GM13976 (cell line): ENCODE results near the gene SMARCA5.

ENCODE experiments used
- DNase-seq: peaks from one replicate; pipeline ENCODE4 v3.0.0; 2012; ENCODE audit warnings: low spot score
- in situ Hi-C: fragments of 300-500 bp; cut with MboI; formaldehyde crosslinking; loops from one replicate; pipeline ENCODE4 v1.12.0; 2022; ENCODE audit warnings: low sequenced_read_pairs, mixed read lengths, inconsistent platforms; ENCODE audit not compliant: unreplicated experiment
- TF ChIP-seq, protein P1 (sequence below): IDR thresholded peaks from 2 replicates; pipeline ENCODE4 v1.5.1; 2012; ENCODE audit warnings: borderline replicate concordance, mild to moderate bottlenecking; ENCODE audit not compliant: insufficient read depth; ENCODE audit errors: extremely low read depth, missing control alignments, control extremely low read depth

Gene SMARCA5

DNA sequence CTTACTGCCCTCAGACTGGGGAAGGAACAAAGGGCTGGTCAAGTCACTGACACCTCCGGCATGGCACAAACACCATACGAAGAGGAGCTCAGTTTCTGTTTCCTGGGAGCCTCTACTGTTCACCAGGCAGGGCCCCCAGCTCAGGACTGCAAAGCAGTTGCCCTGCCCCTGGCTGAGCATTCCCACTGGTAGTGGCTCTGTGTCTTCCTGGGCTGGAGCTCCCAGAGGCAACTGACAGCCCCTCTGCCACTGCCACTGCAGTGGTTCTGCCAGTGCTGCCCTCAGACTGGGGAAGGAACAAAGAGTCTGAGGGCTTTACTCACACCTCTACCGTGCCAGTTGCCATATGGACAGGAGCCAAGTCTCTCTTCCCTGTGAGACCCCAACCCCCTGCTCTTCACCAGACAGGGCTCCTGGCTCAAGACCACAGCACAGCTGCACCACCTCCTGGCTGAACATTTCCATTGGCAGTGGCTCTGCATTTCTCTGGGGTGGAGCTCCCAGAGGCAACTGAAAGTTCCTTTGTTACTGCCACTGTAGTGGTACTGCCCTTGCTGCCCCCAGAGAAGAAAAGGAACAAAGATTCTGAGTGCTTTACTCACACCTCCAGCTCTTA is 67.9 kb downstream of the SMARCA5 start:
- in situ Hi-C loops, result no loop called here
- TF ChIP-seq, protein P1, sequence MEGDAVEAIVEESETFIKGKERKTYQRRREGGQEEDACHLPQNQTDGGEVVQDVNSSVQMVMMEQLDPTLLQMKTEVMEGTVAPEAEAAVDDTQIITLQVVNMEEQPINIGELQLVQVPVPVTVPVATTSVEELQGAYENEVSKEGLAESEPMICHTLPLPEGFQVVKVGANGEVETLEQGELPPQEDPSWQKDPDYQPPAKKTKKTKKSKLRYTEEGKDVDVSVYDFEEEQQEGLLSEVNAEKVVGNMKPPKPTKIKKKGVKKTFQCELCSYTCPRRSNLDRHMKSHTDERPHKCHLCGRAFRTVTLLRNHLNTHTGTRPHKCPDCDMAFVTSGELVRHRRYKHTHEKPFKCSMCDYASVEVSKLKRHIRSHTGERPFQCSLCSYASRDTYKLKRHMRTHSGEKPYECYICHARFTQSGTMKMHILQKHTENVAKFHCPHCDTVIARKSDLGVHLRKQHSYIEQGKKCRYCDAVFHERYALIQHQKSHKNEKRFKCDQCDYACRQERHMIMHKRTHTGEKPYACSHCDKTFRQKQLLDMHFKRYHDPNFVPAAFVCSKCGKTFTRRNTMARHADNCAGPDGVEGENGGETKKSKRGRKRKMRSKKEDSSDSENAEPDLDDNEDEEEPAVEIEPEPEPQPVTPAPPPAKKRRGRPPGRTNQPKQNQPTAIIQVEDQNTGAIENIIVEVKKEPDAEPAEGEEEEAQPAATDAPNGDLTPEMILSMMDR, result no peak
- DNase-seq, result no peak

DNA sequence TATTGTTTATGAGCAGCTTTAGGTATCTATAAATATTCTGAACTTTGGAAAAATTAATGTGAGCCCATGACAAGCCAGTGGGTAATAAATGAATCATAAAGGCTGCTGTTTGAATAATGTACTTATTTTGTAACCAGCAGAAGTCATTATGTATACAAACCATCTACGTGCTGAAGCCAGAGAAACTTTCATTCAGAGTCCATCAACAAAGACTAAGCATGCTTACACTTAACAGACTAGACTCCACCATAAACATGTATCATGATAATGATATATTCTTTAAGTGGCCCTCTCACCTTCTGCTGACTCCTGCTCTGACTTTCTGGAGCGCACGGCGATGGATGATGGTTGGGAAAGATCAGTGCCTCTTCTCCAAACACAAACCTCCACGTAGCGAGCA is 72.0 kb downstream of the SMARCA5 start:
- in situ Hi-C loops, result no loop called here
- DNase-seq, result no peak
- TF ChIP-seq, protein P1, result no peak

DNA sequence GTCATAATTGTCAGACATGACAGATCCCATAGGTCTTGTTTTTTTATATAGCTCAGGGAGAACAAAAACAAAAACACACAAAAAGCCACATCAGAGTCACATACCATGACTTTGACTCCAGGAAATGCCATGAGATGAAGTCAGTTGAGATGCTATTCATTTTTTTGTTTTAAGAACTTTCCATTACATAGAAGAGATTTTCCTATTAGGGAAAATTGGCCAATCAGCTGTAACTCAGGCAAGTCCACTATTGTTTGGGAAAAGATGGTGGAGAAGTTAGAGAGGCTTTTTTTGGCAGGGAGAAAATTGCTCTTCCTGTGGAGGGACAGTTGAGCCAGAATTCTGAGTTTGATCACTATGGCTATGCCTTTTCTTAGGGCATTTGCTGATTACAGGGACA is 72.6 kb downstream of the SMARCA5 start:
- TF ChIP-seq, protein P1, result no peak
- in situ Hi-C loops, result no loop called here
- no peak for DNase-seq

DNA sequence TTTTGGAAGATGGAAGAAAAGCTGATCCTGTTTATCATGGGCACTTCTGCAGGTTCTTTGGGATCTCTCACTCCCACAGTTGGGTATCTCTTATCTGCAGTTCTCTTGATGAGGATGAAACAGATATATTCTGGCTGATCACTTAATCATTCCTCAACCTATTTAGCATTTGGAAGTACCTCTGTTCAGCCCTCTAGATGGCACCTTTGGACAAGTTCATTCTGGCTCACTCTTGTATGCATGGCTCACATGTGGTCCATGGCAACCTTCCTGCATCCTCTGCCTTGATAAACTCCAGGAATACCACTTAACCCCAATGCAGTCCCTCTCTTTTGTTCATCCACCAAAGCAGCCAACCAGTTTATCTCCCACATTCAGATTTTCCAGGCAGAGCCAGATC is 74.2 kb downstream of the SMARCA5 start:
- in situ Hi-C loops, result no loop called here
- TF ChIP-seq, protein P1, result no peak
- no peak for DNase-seq

DNA sequence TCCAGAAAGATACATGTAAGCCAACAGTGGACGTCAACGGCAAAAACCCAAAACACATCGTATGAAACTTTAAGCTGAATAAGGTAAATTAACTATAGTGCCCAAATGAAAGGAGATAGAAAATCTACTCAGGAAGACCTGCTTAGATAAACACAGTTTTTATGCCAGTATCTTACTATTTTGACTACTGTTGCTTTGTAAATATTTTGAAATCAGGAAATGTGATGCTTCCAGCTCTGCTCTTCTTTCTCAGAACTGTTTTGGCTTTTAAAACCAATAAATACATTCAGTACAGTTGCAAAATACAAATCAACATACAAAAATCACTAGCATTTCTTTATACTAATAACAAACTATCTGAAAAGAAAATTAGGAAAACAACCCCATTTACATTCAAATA is 83.8 kb downstream of the SMARCA5 start:
- DNase-seq, result no peak
- in situ Hi-C loops, result no loop called here
- TF ChIP-seq, protein P1, result no peak

DNA sequence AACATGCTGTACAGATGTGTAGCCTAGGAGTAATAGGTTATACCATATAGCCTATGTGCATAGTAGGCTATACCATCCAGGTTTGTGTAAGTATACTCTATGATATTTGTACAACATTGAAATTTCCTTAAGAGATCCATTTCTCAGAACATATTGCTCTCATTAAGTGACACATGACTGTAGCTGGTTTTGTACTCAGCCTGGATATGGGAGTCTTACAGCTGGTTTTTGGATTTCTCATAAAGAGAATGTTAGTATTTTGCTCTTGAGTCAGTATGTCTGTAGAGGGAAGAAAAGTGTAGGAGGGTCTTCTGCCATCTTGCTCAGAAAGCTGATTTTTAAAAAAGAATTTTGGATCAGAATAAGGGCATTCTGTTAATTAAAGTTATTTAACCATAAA is 85.3 kb downstream of the SMARCA5 start:
- TF ChIP-seq, protein P1, result no peak
- in situ Hi-C loops, result no loop called here
- no peak for DNase-seq

DNA sequence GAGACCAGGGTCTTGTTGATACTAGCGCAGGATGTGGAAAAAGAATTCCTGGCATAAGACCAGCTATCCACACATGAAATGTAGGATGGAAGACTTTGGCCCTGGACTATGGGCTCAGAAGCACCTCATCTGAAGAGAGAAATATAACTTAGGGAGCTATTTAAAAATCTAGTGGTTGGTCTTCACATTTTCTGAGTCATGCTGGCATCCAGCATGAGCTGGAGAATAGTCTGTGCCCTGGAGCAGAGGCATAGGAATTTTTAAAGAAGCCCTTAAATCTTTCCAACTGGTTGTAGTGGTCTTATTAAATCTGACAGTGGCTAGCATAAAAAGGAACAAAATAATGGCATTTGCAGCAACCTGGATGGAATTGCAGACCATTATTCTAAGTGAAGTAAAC is 86.3 kb downstream of the SMARCA5 start:
- TF ChIP-seq, protein P1, result no peak
- in situ Hi-C loops, result no loop called here
- DNase-seq, result no peak
